ENCODE measurements around the gene FUNDC1.
"Not testable (repeated sequence)": the region's sequence is repeated elsewhere in the genome, so short reads cannot be mapped to it uniquely, and the experiment has no call there.

The FUNDC1 gene, protein sequence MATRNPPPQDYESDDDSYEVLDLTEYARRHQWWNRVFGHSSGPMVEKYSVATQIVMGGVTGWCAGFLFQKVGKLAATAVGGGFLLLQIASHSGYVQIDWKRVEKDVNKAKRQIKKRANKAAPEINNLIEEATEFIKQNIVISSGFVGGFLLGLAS

DNA sequence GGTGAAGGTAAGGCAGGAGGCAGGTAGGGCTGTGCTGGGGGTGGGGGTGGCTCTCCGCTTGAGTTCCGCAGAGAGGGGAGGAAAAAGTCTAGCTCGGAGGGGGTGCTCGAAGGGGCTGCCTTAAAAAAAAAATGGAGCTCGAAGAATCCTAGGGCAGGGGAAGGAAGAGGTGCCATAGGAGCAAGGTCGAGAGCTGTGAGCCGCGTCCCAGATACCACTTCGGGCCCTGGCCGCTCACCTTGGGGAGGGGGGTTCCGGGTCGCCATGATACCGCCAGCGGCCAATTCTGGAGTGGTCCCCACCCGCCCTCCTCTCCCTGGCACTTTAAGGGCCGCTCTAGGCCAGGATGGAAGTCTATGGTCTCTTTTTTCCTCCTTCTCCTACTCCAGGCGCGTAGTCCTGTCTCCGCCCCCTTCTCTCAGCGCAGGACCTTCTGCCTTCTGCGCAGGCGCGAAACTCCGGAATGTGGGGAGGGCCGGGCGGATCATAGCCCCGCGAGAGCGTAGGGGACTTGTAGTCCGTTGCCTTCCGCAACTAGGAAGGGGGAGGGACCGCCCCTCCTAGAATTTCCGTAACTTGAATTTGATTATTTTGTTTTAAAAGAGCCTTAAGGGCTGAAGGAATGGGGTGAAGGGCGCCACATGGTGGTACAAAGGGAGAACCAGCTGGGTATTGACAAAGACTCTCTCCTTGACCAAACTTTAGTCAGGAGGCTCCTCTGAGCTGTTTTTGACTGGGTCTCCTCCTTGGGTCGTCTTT is at the start of gene FUNDC1:
FUNDC1 (minus strand) TSS at position 293 of the 759 bp plus-strand sequence; CDS start at position 266, 27 bp downstream.
- peak; percentile 82 to 91 for DNase-seq

DNA sequence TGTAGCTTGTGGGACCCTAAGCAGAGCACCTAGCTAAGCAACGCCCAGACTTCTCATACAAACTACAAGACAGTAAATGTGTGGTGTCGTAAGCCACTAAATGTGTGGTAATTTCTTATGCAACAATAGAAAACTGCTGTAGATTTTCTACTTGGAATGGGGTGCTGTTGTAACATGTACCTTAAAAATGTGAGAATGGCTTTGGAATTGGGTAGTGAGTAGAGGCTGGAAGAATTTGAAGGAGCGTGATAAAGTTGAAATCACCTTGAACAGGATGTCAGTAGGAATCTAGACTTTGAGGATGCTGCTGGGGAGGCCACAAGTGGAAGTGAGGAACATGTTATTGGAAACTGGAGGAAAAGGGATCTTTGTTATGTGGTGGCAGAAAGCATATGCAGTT is 43.2 kb upstream of the FUNDC1 start:
- no peak for DNase-seq

DNA sequence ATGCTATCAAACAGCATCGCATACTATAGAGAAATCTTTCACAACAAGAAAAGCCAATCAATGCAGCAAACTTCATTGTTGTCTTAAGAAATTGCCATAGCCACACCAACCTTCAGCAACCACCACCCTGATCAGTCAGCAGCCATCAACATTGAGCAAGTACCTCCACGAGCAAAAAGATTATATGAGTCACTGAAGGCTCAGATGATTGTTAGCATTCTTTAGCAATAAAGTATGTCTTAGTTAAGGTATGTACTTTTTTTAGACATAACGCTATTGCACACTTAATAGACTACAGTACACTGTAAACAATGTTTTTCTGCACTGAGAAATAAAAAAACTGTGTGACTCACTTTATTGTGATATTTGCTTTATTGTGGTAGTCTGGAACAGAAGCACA is 37.8 kb upstream of the FUNDC1 start:
- DNase-seq: no peak

DNA sequence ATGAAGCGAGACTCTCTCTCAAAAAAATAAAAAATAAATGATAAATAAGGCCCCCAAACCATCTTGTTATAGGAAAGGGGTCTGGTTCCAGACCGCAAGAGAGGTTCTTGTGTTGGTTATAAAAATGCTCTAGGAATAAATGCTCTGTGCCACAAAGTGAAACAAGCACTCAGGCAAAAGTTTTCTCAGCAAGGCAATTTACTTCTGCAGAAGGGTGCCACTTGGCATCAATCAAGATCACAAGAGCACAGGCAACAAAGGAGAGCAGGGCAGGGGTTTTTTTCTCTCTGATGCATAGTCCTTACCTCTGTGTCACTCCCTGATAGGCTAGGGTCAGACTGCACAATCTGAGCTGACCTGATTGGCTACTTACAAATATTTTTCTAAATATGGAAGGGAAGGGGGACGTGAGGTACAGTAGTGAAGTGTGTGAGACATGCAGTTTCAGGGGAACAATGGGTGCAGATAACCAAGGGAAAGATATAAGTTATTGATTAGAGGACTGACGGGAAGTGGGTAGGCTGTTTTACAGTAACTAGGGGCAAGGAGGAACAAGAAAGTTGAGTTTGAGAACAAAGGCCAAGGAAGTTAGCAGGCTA is 29.8 kb upstream of the FUNDC1 start:
- no peak for DNase-seq

DNA sequence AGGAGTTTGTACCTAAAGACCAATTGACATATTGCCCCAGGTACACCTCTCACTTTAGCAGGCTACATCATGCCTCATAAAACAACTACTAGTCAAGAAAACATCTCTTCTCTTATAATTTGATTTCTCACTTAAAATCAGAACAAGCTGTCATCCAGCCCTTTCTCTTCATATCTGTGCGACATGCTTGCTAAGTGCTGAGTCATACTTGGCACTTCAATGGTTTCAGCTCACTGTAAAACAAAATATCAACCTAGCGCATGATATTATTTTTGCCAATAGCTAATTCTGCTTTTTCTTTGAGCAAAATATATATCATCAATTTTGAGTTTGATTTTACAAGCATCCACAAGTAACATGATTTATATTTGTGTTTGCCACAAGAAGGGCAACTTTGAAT is 27.9 kb upstream of the FUNDC1 start:
- DNase-seq: no peak

DNA sequence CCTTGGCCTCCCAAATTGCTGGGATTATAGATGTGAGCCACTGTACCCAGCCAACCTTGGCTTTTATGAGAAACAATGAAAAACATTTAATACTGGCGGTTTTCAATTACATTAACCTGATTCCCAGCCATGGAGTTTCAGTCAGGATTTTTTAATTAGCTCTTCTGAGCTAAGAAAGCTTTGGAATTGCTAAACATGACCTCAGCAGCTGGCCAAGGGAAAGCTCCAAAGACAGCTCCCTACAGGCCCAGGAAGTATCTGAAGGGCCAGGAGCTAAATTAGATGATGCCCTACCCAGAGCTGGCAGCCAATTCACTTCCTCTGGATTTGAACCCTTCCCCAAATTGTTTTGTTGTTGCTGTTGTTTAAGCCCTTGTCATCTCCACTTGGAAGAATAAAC is 26.5 kb upstream of the FUNDC1 start:
- no peak for DNase-seq

DNA sequence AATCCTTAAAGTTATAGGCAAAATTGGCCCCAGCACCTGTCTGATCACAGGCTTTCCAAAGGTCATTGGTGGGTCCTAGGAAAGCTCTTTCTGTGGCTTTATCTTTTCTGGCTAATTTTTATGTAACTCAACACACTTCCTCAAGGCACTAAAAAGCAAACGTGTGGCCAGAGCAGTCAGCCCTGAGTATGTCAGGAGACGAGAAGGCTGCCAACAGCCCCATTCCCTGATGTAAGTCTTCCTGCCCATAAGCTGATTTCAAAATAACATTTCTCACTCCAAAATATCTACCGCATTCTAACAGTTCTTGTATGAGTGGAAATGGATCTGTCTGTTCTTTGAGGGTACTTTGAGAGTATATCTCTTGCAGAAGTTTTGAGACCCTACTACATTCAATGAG is 25.5 kb upstream of the FUNDC1 start:
- DNase-seq: no peak

DNA sequence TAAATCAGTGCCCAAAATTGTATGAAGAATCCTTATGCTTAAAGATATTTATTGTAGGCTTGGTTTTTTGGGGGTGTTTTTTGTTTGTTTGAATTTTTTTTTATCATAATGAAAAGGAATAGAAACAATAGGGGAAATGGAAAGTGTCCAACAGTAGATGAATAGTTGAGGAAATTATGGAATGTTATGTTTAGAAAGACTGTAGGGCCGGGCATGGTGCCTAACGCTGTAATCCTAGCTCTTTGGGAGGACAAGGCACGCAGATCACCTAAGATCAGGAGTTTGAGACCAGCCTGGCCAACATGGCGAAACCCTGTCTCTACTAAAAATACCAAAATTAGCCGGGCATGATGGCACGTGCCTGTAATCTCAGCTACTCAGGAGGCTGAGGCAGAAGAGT is 19.2 kb upstream of the FUNDC1 start:
- not testable (repeated sequence) for DNase-seq

DNA sequence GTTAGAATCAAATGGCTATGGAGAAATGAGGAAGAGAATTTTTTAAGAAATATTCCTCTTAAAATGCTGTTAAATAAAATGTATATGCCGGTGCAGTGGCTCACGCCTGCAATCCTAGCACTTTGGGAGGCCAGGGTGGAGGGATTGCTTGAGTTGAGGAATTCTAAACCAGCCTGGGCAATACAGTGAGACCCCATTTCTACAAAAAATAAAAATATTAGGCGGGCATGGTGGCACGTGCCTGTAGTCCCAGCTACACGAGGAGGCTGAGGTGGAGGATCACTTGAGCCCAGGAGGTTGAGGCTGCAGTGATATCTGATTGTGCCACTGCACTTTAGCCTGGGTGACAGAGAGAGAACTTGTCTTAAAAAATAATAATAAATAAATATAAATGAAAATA is 7.9 kb upstream of the FUNDC1 start:
- DNase-seq: no peak

DNA sequence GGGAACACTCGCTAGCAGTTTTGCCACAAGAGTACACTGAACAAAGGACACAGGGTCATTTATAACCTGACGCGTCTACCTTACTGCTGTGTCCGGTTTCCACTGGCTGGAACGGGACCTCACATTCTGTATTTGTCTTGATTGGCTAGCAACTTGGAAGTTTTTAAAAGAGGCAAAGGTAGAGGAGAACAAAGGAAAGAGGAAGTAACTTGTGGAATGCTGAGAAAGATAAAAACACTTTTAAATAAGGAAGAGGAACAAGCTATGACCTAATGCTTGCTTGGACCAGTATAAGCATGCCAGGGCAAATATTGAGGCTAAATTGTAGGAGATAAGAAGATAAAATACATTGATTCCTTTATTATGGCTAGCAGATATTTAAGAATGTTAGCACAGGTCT is 2.8 kb upstream of the FUNDC1 start:
- not testable (repeated sequence) for DNase-seq

DNA sequence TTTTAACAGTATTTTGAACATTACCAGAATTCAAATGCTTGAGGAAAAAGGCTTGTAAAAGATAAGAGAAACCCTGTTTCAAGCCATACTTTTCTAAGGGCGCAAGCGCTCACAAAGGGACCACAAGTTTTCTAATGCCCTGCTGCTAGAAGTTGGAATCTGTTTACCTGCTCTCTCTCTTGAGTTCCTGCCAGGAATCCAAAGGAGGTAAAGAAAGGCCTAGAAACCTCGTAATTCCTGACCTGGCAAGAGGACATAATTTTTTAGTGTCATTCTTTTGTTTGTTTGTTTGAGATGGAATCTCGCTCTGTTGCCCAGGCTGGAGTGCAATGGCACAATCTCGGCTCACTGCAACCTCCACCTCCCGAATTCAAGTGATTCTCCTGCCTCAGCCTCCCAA is 1.4 kb upstream of the FUNDC1 start:
- no peak for DNase-seq

DNA sequence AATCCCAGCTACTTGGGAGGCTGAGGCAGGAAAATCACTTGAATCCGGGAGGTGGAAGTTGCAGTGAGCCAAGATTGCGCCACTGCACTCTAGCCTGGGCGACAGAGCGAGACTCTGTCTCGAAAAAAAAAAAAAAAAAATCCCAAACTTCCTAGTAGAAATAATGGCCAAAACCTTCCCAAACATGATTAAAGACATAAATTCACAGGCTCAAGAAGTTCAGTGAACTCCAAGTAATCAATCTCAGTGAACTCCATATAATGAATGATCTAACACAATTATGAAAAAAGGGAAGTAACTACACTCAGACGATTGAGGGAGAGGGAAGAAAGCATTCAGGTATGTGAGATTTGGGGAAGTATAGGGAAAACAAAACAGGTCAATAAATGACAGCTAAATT is 6.5 kb downstream of the FUNDC1 start:
- DNase-seq: no peak

DNA sequence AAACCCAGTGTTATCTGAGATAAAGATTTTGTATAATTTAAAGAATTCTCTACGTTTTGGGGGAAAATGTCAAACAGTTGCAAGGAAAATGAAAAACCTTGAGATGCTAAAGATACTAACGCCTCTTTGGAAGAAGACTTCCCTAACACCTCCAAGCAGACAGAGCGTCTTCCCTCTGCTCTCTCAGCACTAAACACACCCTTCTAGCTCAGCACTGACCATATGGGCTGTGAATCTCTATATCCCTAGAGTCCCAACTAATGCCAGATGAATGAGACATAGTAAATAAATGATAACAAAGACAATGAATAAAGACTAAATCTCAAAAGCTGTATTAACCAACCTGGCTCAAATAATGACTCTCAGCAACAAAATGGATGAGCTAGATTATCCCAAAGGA is 13.3 kb downstream of the FUNDC1 start:
- no peak for DNase-seq

DNA sequence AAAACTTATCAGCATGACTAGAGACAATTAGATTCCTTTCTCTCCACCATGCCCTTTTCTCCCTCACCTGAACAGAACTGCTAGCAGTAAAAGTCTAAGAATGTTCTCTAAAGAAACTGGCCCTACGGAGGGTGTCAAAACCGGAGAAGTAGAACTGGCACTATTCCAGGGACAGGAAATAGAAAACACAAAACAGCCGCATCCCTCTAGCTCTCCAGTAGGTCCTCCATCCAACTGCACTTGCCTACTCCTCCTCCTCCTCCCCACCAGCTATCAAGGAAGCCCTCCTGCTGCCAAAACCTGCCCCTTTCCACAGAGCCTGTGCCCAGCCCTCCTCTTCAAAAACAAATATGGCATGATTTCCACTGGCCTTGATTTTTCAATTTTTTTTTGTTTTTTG is 28.4 kb downstream of the FUNDC1 start:
- DNase-seq: no peak

DNA sequence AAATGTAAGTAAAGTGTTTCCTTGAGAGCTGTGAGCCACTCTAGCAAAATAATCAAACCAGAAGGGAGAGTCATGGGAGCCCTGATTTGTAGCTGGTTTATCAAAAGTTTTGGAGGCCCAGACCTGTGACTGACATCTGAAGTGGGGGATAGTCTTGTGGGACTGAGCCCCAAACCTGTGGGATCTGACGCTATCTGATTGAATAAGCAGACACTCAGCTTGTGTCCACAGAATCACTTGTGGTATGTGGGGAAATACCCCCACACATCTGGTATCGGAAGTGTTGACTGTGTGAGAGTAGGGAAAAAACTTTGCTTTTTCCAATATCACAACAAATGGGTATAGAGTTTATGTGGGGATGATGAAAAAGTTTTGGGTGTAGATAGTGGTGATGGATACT is 35.4 kb downstream of the FUNDC1 start:
- DNase-seq: no peak

DNA sequence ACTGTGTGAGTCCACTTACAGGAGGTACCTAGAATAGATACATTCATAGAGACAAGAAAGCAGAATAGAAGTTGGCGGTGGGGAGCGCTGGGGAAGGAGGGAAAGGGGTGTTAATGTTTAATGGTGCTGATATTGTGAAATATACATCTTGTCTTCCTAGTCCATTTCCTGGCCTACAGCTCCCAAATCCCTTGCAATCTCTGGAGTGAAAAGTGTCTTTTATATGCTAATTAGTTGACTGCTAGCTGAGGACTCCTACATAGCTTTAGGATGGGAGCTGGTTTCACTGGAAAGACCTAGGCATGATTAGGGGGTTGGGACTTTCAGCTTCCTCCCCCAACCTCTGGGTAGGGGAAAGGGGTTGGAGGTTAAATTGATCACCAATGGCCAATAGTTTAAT is 36.0 kb downstream of the FUNDC1 start:
- no peak for DNase-seq

DNA sequence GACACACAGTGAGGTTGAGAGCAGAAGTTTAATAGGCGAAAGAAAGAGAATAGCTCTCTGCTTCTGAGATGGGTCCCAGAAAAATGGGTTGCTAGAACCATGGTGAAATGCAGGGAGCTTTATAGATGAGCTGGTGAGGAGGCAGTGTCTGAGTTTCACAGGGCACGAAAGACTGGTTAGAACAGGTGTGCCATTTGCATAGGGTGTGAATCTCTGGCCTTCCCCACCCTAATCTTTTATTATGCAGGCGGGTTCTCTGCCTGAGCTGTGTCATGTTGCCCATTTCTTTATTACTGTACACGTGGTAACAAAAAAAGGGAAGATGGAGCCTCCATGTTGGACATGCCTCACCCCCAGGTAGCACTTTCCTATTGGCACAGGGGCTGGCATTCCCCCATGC is 39.1 kb downstream of the FUNDC1 start:
- DNase-seq: no peak

DNA sequence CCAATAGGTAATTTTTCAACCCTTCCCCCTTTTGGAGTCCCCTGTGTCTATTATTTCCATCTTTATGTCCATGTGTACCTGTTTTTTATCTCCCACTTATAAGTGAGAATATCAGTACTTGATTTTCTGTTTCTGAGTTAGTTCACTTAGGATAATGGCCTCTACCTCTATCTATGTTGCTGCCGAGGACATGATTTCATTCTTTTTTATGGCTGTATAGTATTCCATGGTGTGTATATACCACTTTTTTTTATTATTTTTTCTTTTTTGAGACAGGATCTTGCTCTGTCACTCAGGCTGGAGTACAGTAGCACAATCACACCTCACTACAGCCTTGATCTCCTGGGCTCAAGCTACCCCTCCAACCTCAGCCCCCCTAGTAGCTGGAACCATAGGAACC is 47.6 kb downstream of the FUNDC1 start:
- DNase-seq: no peak

DNA sequence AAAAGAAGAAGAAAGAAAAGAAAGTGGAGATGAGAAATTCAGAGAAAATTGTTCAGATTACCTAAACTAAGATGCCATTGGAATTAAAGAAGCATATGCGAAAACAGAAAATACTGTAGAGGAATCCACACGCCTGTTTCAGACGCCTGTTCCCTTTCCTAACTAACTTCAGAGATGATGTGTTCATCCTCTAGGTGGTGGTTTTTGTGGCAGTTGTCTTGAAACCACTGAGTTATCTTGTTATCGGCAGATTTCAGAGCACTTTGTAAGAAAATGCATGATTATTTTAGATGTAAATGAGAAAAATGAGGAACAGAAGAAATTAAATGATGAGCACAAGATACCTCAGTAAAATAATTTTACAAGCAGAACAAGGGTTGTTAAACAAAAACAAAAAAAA is 48.3 kb downstream of the FUNDC1 start:
- DNase-seq: no peak

DNA sequence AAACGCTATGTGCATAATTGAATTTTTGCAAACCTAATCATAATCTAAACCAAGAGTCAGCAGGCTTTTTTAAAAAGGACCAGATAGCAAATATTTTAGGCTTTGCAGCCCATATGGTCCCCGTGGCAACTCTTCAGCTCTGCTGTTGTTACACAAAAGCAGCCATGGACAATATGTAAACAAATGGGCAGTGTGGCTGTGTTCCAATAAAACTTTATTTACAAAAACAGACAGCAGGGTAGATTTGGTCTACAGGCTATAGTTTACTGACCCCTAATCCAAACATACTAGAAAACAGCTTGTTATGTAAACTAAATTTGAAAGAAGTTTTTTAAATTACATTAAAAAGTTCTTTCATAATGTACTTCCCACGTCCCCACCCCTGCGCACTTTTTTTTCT is 53.1 kb downstream of the FUNDC1 start:
- DNase-seq: no peak

DNA sequence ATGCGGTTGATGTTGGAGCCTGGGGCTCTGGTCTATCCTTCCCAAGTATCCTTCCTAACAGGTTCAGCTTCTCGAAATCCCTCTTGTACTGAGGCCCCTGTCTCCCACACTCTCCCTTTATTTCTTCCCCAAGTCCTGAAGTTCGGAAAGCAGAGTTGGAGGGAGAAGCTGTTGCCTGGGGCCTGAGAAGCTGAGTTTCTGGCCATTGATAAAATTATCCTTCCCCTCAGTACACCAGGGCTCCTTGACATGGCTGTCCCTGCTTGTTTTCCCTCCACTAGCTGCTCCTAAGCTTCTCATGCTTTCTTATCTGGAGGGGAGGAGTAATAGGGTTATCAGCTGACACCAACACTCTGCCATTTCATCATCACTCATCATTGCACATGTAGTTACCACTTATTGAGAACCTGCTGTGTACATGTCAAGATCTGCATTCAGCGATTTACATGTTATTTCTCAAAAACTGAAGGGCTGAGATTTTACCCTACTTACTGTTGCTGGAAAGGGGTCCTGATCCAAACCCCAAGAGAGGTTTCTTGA is 58.0 kb downstream of the FUNDC1 start:
- no peak for DNase-seq

DNA sequence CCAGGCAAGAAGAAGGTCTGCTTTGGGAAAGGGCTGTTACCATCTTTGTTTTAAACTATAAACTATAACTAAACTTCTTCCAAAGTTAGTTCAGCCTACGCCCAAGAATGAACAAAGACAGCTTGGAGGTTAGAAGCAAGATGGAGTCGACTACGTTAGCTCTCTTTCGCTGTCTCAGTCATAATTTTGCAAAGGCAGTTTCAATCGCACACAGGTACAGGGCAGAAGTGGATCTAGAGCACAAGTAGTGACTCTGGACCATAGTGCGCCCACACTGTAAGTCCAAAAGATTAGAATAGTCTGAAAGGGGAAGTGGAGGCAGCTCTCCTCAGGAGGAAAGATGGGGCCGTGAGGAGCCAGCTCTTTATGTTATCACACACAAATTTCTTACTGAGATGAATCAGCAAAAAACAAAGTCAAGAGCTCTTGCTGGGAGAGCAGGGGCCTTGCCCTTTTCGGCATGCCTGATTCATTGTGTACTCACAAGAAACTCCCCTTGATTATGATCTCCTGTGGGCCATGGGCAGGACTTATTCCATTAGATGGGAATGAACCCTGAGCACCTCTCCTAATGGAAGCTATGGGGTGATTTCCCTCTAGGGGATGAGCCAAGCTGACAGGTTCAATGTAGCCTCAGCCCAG is 58.6 kb downstream of the FUNDC1 start:
- DNase-seq: no peak

DNA sequence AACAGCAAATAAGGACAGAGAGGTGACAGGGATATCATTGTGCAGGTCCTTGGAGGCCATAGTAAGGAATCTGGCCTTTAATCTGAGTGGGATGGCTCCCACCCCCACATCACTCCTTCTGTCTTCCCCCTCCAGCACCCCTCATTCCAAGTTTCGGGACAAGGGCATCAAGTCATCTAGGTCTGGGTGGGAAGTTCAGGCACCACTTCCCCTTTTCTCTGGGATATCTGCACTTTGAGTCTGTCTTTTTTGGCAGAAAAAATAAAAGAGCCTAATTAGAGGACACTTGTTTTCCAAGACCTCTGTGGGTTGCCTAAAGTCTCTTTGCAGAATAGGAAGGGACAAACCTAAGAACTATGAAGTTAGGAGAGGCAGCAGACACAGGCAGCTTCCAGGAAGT is 60.1 kb downstream of the FUNDC1 start:
- no peak for DNase-seq

DNA sequence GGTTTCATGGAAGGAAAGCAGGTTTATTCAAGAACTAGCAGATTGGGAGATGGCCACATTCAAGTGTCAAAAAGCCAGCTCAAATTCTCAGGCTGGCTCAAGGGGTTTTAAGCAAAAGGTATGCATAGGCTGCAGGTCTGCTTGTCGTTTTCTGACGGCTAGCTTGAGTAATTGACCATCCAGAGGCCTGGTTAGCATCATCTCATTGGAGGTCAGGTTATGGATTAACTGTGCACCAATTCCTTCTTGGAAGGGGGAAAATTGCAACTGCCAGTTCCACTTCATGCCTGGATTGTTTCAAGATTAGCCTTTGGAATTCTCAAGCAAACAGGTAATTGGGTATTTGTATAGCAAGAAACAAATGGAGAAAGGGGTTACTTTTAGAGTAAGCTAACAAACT is 62.1 kb downstream of the FUNDC1 start:
- DNase-seq: no peak
